Fibroblast of lung (primary cell): ENCODE data around the gene PORCN. TPM values are rescaled to one million over a fixed set of nuclear protein-coding genes. Genes with fewer than 3 reads are reported as not detected.
A peak's percentile ranks its signal among the peaks of the same experiment; 100 is the strongest.

Experiments used
- DNase-seq, 2 donors: peaks; one replicate each; pipeline versions ENCODE4 v3.0.0 to v3.0.0-alpha.2; 2010; ENCODE audit warnings: low read depth in 2 of 2
- H2AFZ ChIP-seq: 2 replicates; pipeline ENCODE4 v1.5.1; 2012; ENCODE audit warnings: low read length, control low read depth, inconsistent platforms
- H3K27ac ChIP-seq: 2 replicates; pipeline ENCODE4 v1.5.1; 2011; ENCODE audit warnings: low read length, control low read depth; ENCODE audit not compliant: insufficient read depth
- H3K27me3 ChIP-seq: 2 replicates; pipeline ENCODE4 v1.5.1; 2011; ENCODE audit warnings: mild to moderate bottlenecking, low read length; ENCODE audit not compliant: control insufficient read depth, insufficient read depth
- H3K36me3 ChIP-seq: 2 replicates; pipeline ENCODE4 v1.5.1; 2011; ENCODE audit warnings: low read length; ENCODE audit not compliant: control insufficient read depth, insufficient read depth
- H3K4me1 ChIP-seq: 2 replicates; pipeline ENCODE4 v1.5.1; 2011; ENCODE audit warnings: low read length; ENCODE audit not compliant: control insufficient read depth, insufficient read depth; ENCODE audit errors: extremely low read depth
- H3K4me2 ChIP-seq: 2 replicates; pipeline ENCODE4 v1.5.1; 2011; ENCODE audit warnings: low read length, control low read depth; ENCODE audit not compliant: insufficient read depth; ENCODE audit errors: extremely low read depth
- H3K4me3 ChIP-seq, 4 experiments: fragments of 200-600 bp in 1 of 4; sonication (generic) in 1 of 4; replicated peaks in 1 of 4; 2 replicates each; pipeline ENCODE4 v1.5.1; 2011 to 2016; ENCODE audit warnings: low read length in 4 of 4, low read depth in 3 of 4, mild to moderate bottlenecking in 3 of 4, control low read depth in 2 of 4, inconsistent platforms in 1 of 4, mixed read lengths in 1 of 4; ENCODE audit not compliant: insufficient read depth in 1 of 4; ENCODE audit errors: control extremely low read depth in 1 of 4
- H3K79me2 ChIP-seq: 2 replicates; pipeline ENCODE4 v1.5.1; 2012; ENCODE audit warnings: mild to moderate bottlenecking, low read length, inconsistent platforms; ENCODE audit not compliant: control insufficient read depth, insufficient read depth
- H3K9ac ChIP-seq: 2 replicates; pipeline ENCODE4 v1.5.1; 2011; ENCODE audit warnings: mild to moderate bottlenecking, low read length, control low read depth; ENCODE audit not compliant: insufficient read depth
- H3K9me3 ChIP-seq: 2 replicates; pipeline ENCODE4 v1.5.1; 2012; ENCODE audit warnings: low read depth, low read length; ENCODE audit not compliant: control insufficient read depth, insufficient read depth
- H4K20me1 ChIP-seq: 2 replicates; pipeline ENCODE4 v1.5.1; 2011; ENCODE audit warnings: low read length; ENCODE audit not compliant: control insufficient read depth, insufficient read depth; ENCODE audit errors: extremely low read depth
- CTCF ChIP-seq, 2 donors: IDR thresholded peaks in 1 of 2; conservative IDR thresholded peaks in 1 of 2; 1 replicate in 1 of 2; 2 replicates in 1 of 2; pipeline ENCODE4 v1.5.1; 2011 to 2012; ENCODE audit warnings: low read length in 2 of 2, control low read depth in 1 of 2, inconsistent platforms in 1 of 2, low read depth in 1 of 2, mild to moderate bottlenecking in 1 of 2
- EZH2 ChIP-seq: IDR thresholded peaks from 2 replicates; pipeline ENCODE4 v1.5.1; 2012; ENCODE audit warnings: low read length, control low read depth, mild to moderate bottlenecking; ENCODE audit errors: missing control alignments
- polyA plus RNA-seq, 2 donors: library from polyadenylated mRNA; depleted of rRNA in 1 of 2; stranded (reverse) in 1 of 2; unstranded in 1 of 2; fragments of >200 nt; gene quantifications; 2 replicates each; pipeline ENCODE4 v1.2.1, GENCODE V29; 2011 to 2012; ENCODE audit warnings: missing spikeins in 1 of 2
- total RNA-seq: library from RNA; depleted of rRNA; stranded (reverse); fragments of >200 nt; gene quantifications from 2 replicates; pipeline ENCODE4 v1.2.1, GENCODE V29; 2014

PORCN gene
- total and polyA plus RNA-seq, 2 donors (not counting 1 experiment from before 2014, with no cell fraction given), result 5.4 to 11.4 TPM

- H3K9ac ChIP-seq, result no peak overlapping the region
- H4K20me1 ChIP-seq, result no peaks in the 10 kb centered on the region
- no peaks in the 10 kb centered on the region for H3K4me1 ChIP-seq
- H3K36me3 ChIP-seq, result no peaks in the 10 kb centered on the region
- no peak overlapping the region for H3K27ac ChIP-seq
- no peak for TF ChIP-seq EZH2
- TF ChIP-seq CTCF (conservative IDR thresholded peaks at IDR 0.05 in 1 of 2, IDR thresholded peaks at IDR 0.05 in 1 of 2; ENCODE audit: low read depth in 1 of 2, low read length in 2 of 2), result no peak
- H3K27me3 ChIP-seq, result no peaks in the 10 kb centered on the region
- no peak for DNase-seq
- peaks cover 24% of the 10 kb centered on the region for H3K79me2 ChIP-seq
- no peak overlapping the region for H3K4me3 ChIP-seq
- H3K4me2 ChIP-seq, result no peak overlapping the region
- H2AFZ ChIP-seq, result no peak overlapping the region
- no peaks in the 10 kb centered on the region for H3K9me3 ChIP-seq
Measured at GRCh38 chrX:48480583-48480982, 28.2 kb upstream of the PORCN start.

DNA sequence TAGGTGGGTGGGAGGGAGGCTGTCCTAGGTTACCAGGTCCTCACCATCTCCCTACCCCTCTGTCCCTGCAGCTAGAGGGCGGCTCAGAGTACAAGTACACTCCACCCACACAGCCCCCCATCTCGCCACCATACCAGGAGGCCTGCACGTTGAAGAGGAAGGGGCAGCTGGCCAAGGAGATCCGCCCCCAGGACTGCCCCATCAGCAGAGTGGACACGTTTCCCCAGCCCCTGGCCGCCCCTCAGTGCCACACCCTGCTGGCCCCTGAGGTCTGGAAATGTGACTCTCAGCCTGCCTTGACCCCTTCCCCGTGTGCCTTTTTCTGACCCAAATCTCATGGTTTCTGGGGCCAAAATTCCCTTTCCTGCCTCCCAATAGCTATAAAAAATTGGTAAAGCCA, 26.3 kb upstream of the PORCN start:
- Histone ChIP-seq H3K4me1 (no peaks in the 10 kb centered on the region), H3K27ac (no peak overlapping the region), H3K9me3 (no peaks in the 10 kb centered on the region), H2AFZ (no peak overlapping the region), H3K27me3 (no peaks in the 10 kb centered on the region), H4K20me1 (no peaks in the 10 kb centered on the region), H3K36me3 (no peaks in the 10 kb centered on the region), H3K79me2 (peaks cover 10% of the 10 kb centered on the region), H3K4me2 (no peak overlapping the region), H3K4me3 (no peak overlapping the region), H3K9ac (no peak overlapping the region)
- DNase-seq, result no peak
- no peak for TF ChIP-seq EZH2

- peak; percentile 90 to 99 for DNase-seq
- Histone ChIP-seq H3K4me2 (no peak overlapping the region), H2AFZ (no peak overlapping the region), H3K4me1 (peaks cover 2% of the 10 kb centered on the region), H3K9ac (no peak overlapping the region), H3K9me3 (no peaks in the 10 kb centered on the region), H3K36me3 (no peaks in the 10 kb centered on the region), H3K4me3 (no peak overlapping the region), H3K79me2 (no peaks in the 10 kb centered on the region), H4K20me1 (no peaks in the 10 kb centered on the region), H3K27ac (peak overlapping the region; percentile 30), H3K27me3 (no peaks in the 10 kb centered on the region)
- TF ChIP-seq CTCF (conservative IDR thresholded peaks at IDR 0.05 in 1 of 2, IDR thresholded peaks at IDR 0.05 in 1 of 2; ENCODE audit: low read depth in 1 of 2, low read length in 2 of 2), result no peak
- no peak for TF ChIP-seq EZH2
Measured at GRCh38 chrX:48487362-48487798, 21.4 kb upstream of the PORCN start.
